ENCODE data around the gene SEM1. TPM values are rescaled to one million over a fixed set of nuclear protein-coding genes. Genes with fewer than 3 reads are reported as not detected.

Gene SEM1
- polyA plus RNA-seq, 1 donor from 2014 or later: 49.2 TPM

DNA sequence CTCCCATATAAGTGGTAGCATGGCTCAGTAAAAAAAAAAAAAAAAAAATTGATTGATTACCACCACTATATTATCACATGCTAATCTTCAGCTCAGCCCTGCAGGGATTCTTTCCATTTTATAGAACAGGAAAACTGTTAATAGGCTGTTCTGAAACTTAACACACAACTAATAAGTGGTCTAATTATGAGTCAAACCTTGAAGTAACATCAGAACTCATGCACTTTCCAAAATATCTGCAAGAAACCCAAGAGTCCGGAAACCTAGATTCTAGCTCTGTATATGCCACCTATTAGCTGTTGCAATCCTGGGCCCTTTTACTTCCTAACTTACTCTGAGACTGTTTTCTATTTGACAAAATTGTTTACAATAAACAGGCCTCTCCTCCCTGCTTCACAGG lies 23.9 kb downstream of the SEM1 start:
- Histone ChIP-seq H3F3A (ENCODE audit: insufficient read depth, low read length, poor library complexity, severe bottlenecking) (no peaks in the 10 kb centered on the region), H3K79me2 (replicated peaks; ENCODE audit: insufficient read depth, low read length) (peaks cover 18% of the 10 kb centered on the region), H3K9ac (ENCODE audit: low read length) (no peak overlapping the region), H3K27me3 (ENCODE audit: insufficient read depth, low read depth, low read length) (no peaks in the 10 kb centered on the region), H4K20me1 (ENCODE audit: insufficient read depth) (no peaks in the 10 kb centered on the region), H3K9me3 (ENCODE audit: low read length) (no peaks in the 10 kb centered on the region), H3K27ac (ENCODE audit: low read length) (no peak overlapping the region), H3K4me2 (ENCODE audit: low read length) (no peak overlapping the region), H3K9me2 (ENCODE audit: insufficient read depth, low read length) (no peaks in the 10 kb centered on the region), H3K4me3 (ENCODE audit: low read length) (no peak overlapping the region), H3K36me3 (ENCODE audit: insufficient read depth, low read length) (peaks cover 2% of the 10 kb centered on the region), H2AFZ (ENCODE audit: low read depth, low read length) (no peak overlapping the region)
- TF ChIP-seq TAF1 (IDR thresholded peaks at IDR 0.05; ENCODE audit: low read depth) (no peak), RAD21 (conservative IDR thresholded peaks at IDR 0.05) (no peak), EP300 (conservative IDR thresholded peaks at IDR 0.05; ENCODE audit: poor library complexity, severe bottlenecking) (no peak), SMC3 (conservative IDR thresholded peaks at IDR 0.05; ENCODE audit: poor library complexity) (no peak), MXI1 (conservative IDR thresholded peaks at IDR 0.05; ENCODE audit: poor library complexity, severe bottlenecking) (no peak), EZH2 (IDR thresholded peaks at IDR 0.05; ENCODE audit: borderline replicate concordance, insufficient read depth, low read length, poor library complexity, severe bottlenecking) (no peak), POLR2AphosphoS5 (IDR thresholded peaks at IDR 0.05) (no peak)
- TF ChIP-seq, protein P1, sequence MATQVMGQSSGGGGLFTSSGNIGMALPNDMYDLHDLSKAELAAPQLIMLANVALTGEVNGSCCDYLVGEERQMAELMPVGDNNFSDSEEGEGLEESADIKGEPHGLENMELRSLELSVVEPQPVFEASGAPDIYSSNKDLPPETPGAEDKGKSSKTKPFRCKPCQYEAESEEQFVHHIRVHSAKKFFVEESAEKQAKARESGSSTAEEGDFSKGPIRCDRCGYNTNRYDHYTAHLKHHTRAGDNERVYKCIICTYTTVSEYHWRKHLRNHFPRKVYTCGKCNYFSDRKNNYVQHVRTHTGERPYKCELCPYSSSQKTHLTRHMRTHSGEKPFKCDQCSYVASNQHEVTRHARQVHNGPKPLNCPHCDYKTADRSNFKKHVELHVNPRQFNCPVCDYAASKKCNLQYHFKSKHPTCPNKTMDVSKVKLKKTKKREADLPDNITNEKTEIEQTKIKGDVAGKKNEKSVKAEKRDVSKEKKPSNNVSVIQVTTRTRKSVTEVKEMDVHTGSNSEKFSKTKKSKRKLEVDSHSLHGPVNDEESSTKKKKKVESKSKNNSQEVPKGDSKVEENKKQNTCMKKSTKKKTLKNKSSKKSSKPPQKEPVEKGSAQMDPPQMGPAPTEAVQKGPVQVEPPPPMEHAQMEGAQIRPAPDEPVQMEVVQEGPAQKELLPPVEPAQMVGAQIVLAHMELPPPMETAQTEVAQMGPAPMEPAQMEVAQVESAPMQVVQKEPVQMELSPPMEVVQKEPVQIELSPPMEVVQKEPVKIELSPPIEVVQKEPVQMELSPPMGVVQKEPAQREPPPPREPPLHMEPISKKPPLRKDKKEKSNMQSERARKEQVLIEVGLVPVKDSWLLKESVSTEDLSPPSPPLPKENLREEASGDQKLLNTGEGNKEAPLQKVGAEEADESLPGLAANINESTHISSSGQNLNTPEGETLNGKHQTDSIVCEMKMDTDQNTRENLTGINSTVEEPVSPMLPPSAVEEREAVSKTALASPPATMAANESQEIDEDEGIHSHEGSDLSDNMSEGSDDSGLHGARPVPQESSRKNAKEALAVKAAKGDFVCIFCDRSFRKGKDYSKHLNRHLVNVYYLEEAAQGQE (IDR thresholded peaks at IDR 0.05; ENCODE audit: borderline replicate concordance): no peak
- TF ChIP-seq, protein P2, sequence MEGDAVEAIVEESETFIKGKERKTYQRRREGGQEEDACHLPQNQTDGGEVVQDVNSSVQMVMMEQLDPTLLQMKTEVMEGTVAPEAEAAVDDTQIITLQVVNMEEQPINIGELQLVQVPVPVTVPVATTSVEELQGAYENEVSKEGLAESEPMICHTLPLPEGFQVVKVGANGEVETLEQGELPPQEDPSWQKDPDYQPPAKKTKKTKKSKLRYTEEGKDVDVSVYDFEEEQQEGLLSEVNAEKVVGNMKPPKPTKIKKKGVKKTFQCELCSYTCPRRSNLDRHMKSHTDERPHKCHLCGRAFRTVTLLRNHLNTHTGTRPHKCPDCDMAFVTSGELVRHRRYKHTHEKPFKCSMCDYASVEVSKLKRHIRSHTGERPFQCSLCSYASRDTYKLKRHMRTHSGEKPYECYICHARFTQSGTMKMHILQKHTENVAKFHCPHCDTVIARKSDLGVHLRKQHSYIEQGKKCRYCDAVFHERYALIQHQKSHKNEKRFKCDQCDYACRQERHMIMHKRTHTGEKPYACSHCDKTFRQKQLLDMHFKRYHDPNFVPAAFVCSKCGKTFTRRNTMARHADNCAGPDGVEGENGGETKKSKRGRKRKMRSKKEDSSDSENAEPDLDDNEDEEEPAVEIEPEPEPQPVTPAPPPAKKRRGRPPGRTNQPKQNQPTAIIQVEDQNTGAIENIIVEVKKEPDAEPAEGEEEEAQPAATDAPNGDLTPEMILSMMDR (IDR thresholded peaks at IDR 0.05; ENCODE audit: poor library complexity, severe bottlenecking): no peak

DNA sequence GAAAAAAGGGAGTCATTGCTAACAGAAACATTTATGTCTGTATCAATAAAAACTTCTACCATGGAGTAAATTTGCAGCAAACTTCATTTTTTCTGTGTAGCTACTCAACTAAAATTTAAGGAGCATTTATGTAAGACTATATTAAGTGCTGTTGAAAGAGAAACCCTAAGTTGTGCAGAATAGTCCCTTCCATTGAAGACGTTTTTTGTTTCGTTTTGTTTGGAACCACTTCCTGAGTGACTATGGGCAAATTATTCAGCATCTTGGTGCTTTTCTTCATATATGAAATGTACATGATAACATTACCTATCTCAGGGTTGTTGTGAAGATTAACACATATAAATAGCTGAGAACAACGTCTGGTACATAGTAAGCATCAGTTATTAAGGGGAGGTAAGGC lies 24.3 kb downstream of the SEM1 start:
- Histone ChIP-seq H2AFZ (ENCODE audit: low read depth, low read length) (no peak overlapping the region), H3K27ac (ENCODE audit: low read length) (no peak overlapping the region), H3K27me3 (ENCODE audit: insufficient read depth, low read depth, low read length) (no peaks in the 10 kb centered on the region), H4K20me1 (ENCODE audit: insufficient read depth) (no peaks in the 10 kb centered on the region), H3K9me3 (ENCODE audit: low read length) (no peaks in the 10 kb centered on the region), H3K36me3 (ENCODE audit: insufficient read depth, low read length) (peaks cover 3% of the 10 kb centered on the region), H3K4me2 (ENCODE audit: low read length) (no peak overlapping the region), H3K9me2 (ENCODE audit: insufficient read depth, low read length) (no peaks in the 10 kb centered on the region), H3K4me3 (ENCODE audit: low read length) (no peak overlapping the region), H3K9ac (ENCODE audit: low read length) (no peak overlapping the region), H3K79me2 (replicated peaks; ENCODE audit: insufficient read depth, low read length) (peaks cover 18% of the 10 kb centered on the region), H3F3A (ENCODE audit: insufficient read depth, low read length, poor library complexity, severe bottlenecking) (no peaks in the 10 kb centered on the region)
- TF ChIP-seq, protein P2 (IDR thresholded peaks at IDR 0.05; ENCODE audit: poor library complexity, severe bottlenecking): no peak
- no peak for TF ChIP-seq MXI1 (conservative IDR thresholded peaks at IDR 0.05; ENCODE audit: poor library complexity, severe bottlenecking)
- no peak for TF ChIP-seq SMC3 (conservative IDR thresholded peaks at IDR 0.05; ENCODE audit: poor library complexity)
- TF ChIP-seq POLR2AphosphoS5 (IDR thresholded peaks at IDR 0.05): no peak
- TF ChIP-seq EP300 (conservative IDR thresholded peaks at IDR 0.05; ENCODE audit: poor library complexity, severe bottlenecking): no peak
- no peak for TF ChIP-seq RAD21 (conservative IDR thresholded peaks at IDR 0.05)
- TF ChIP-seq, protein P1 (IDR thresholded peaks at IDR 0.05; ENCODE audit: borderline replicate concordance): no peak
- no peak for TF ChIP-seq TAF1 (IDR thresholded peaks at IDR 0.05; ENCODE audit: low read depth)
- TF ChIP-seq EZH2 (IDR thresholded peaks at IDR 0.05; ENCODE audit: borderline replicate concordance, insufficient read depth, low read length, poor library complexity, severe bottlenecking): no peak

All from neural cell (in vitro differentiated cells).